Medulla oblongata (tissue), 1 donor: ENCODE results near the gene MYZAP.

Experiments
- DNase-seq: peaks from one replicate; pipeline ENCODE4 v3.0.0-alpha.2; 2015; ENCODE audit errors: extremely low spot score

MYZAP gene

GRCh38 chr15:57696146-57696545 is 104.4 kb downstream of the MYZAP start:
- no peak for DNase-seq

GRCh38 chr15:57697588-57697987 is 105.9 kb downstream of the MYZAP start:
- no peak for DNase-seq

GRCh38 chr15:57698243-57698642 is 106.5 kb downstream of the MYZAP start:
- no peak for DNase-seq

- DNase-seq, result no peak
Observed at GRCh38 chr15:57698991-57699390, 107.3 kb downstream of the MYZAP start.

GRCh38 chr15:57703387-57703786 is 111.7 kb downstream of the MYZAP start:
- DNase-seq, result no peak

- DNase-seq, result no peak
Observed at GRCh38 chr15:57704441-57704840, 112.7 kb downstream of the MYZAP start.

GRCh38 chr15:57705746-57706404 is 114.2 kb downstream of the MYZAP start:
- peak; percentile 33 for DNase-seq

- DNase-seq, result peak; percentile 99
Observed at GRCh38 chr15:57706405-57707209, 114.9 kb downstream of the MYZAP start, which contains the start of gene POLR2M. TSS of gene POLR2M (plus strand) at chr15:57706714. CDS start at chr15:57706843, 129 bp downstream.

- peak; percentile 12 for DNase-seq
Observed at GRCh38 chr15:57708047-57708446, 116.3 kb downstream of the MYZAP start.

- DNase-seq, result no peak
Observed at GRCh38 chr15:57718309-57718708, 126.6 kb downstream of the MYZAP start.

GRCh38 chr15:57720867-57721266 is 129.2 kb downstream of the MYZAP start:
- DNase-seq, result no peak

- DNase-seq, result no peak
Observed at GRCh38 chr15:57726411-57726810, 134.7 kb downstream of the MYZAP start.

GRCh38 chr15:57727031-57727430 is 135.3 kb downstream of the MYZAP start:
- no peak for DNase-seq

- DNase-seq, result no peak
Observed at GRCh38 chr15:57728436-57728835, 136.7 kb downstream of the MYZAP start.

- DNase-seq, result no peak
Observed at GRCh38 chr15:57730876-57731275, 139.2 kb downstream of the MYZAP start.

- no peak for DNase-seq
Observed at GRCh38 chr15:57731530-57732103, 139.9 kb downstream of the MYZAP start.

- peak; percentile 81 for DNase-seq
Observed at GRCh38 chr15:57732526-57733331, 141.0 kb downstream of the MYZAP start.

GRCh38 chr15:57734860-57735259 is 143.2 kb downstream of the MYZAP start:
- peak; percentile 27 for DNase-seq
